ENCODE measurements around the gene PPP2R2D. TPM values are rescaled to one million over a fixed set of nuclear protein-coding genes. Genes with fewer than 3 reads are reported as not detected.
"Not testable (repeated sequence)": the region's sequence is repeated elsewhere in the genome, so short reads cannot be mapped to it uniquely, and the experiment has no call there.

The PPP2R2D gene
- polyA plus RNA-seq, 1 donor (not counting 4 experiments of a cell fraction or from before 2014, with no cell fraction given), result 49.1 TPM

DNA sequence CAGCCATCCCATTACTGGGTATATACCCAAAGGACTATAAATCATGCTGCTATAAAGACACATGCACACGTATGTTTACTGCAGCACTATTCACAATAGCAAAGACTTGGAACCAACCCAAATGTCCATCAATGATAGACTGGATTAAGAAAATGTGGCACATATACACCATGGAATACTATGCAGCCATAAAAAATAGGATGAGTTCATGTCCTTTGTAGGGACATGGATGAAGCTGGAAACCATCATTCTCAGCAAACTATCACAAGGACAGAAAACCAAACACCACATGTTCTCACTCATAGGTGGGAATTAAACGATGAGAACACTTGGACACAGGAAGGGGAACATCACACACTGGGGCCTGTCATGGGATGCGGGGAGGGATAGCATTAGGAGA lies 87.0 kb downstream of the PPP2R2D start:
- not testable (repeated sequence) for FAIRE-seq

DNA sequence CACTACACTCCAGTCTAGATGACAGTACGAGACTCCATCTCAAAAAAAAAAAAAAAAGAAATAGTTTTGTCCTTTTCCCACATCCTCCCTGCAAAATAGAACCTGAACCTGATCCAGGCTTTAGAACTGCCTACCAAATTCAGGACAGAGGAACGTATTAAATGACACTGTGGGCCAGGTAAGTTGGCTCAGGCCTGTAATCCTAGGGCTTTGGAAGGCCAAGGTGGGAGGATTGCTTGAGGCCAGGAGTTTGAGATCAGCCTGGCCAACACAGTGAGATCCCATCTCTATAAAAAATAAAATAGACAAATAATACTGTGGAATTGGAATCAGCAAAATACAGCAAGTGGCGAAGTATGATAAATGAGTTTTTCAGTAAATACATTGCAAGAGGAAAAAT lies 90.9 kb downstream of the PPP2R2D start:
- Histone ChIP-seq H2AFZ (ENCODE audit: control insufficient read depth, low read length) (no peak overlapping the region), H3K9me1 (ENCODE audit: control insufficient read depth, extremely low read depth, insufficient read depth, low read length) (no peaks in the 10 kb centered on the region), H3K4me3 (ENCODE audit: control insufficient read depth in 2 of 3, extremely low read depth in 1 of 3, insufficient read depth in 2 of 3, low read depth in 1 of 3, low read length in 3 of 3) (no peak overlapping the region), H4K20me1 (ENCODE audit: control insufficient read depth, extremely low read depth, insufficient read depth, low read length) (no peaks in the 10 kb centered on the region), H3K27me3 (ENCODE audit: control insufficient read depth, extremely low read depth, insufficient read depth, low read length) (no peaks in the 10 kb centered on the region), H3K27ac (ENCODE audit: control insufficient read depth, insufficient read depth, low read length) (no peak overlapping the region), H3K4me1 (ENCODE audit: control insufficient read depth, extremely low read depth, insufficient read depth, low read length) (no peaks in the 10 kb centered on the region), H3K79me2 (ENCODE audit: control insufficient read depth, insufficient read depth, low read length) (no peaks in the 10 kb centered on the region), H3K36me3 (ENCODE audit: control insufficient read depth in 2 of 2, extremely low read depth in 1 of 2, insufficient read depth in 2 of 2, low read length in 2 of 2) (no peaks in the 10 kb centered on the region), H3K4me2 (ENCODE audit: control insufficient read depth, extremely low read depth, insufficient read depth, low read depth, low read length) (no peak overlapping the region), H3K9ac (ENCODE audit: control insufficient read depth, extremely low read depth, insufficient read depth, low read length) (no peak overlapping the region), H3K9me3 (ENCODE audit: control insufficient read depth, low read depth, low read length) (no peaks in the 10 kb centered on the region)
- dilution Hi-C loops (cut with MboI; ENCODE audit: extremely low pct_ligation_motif_present, low sequenced_read_pairs), result no loop called here
- TF ChIP-seq, protein P1, sequence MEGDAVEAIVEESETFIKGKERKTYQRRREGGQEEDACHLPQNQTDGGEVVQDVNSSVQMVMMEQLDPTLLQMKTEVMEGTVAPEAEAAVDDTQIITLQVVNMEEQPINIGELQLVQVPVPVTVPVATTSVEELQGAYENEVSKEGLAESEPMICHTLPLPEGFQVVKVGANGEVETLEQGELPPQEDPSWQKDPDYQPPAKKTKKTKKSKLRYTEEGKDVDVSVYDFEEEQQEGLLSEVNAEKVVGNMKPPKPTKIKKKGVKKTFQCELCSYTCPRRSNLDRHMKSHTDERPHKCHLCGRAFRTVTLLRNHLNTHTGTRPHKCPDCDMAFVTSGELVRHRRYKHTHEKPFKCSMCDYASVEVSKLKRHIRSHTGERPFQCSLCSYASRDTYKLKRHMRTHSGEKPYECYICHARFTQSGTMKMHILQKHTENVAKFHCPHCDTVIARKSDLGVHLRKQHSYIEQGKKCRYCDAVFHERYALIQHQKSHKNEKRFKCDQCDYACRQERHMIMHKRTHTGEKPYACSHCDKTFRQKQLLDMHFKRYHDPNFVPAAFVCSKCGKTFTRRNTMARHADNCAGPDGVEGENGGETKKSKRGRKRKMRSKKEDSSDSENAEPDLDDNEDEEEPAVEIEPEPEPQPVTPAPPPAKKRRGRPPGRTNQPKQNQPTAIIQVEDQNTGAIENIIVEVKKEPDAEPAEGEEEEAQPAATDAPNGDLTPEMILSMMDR (optimal IDR thresholded peaks at IDR 0.05 in 1 of 3, IDR thresholded peaks at IDR 0.05 in 1 of 3, conservative IDR thresholded peaks at IDR 0.05 in 1 of 3; ENCODE audit: extremely low read depth in 1 of 3, insufficient read depth in 2 of 3, low read length in 3 of 3), result no peak
- no peak for TF ChIP-seq EZH2 (IDR thresholded peaks at IDR 0.05; ENCODE audit: low read length)
- DNase-seq (ENCODE audit: low read depth, low spot score) (no peak), FAIRE-seq (no peak)

More for the DNA sequence above, 87.0 kb downstream of the PPP2R2D start:
- H3K36me3 ChIP-seq (ENCODE audit: control insufficient read depth in 2 of 2, extremely low read depth in 1 of 2, insufficient read depth in 2 of 2, low read length in 2 of 2); H3K27me3 ChIP-seq (ENCODE audit: control insufficient read depth, extremely low read depth, insufficient read depth, low read length); dilution Hi-C loops (cut with MboI; ENCODE audit: extremely low pct_ligation_motif_present, low sequenced_read_pairs); H3K9me1 ChIP-seq (ENCODE audit: control insufficient read depth, extremely low read depth, insufficient read depth, low read length); DNase-seq (ENCODE audit: low read depth, low spot score); H3K9ac ChIP-seq (ENCODE audit: control insufficient read depth, extremely low read depth, insufficient read depth, low read length); H3K79me2 ChIP-seq (ENCODE audit: control insufficient read depth, insufficient read depth, low read length); H4K20me1 ChIP-seq (ENCODE audit: control insufficient read depth, extremely low read depth, insufficient read depth, low read length); H3K9me3 ChIP-seq (ENCODE audit: control insufficient read depth, low read depth, low read length); H3K27ac ChIP-seq (ENCODE audit: control insufficient read depth, insufficient read depth, low read length); H2AFZ ChIP-seq (ENCODE audit: control insufficient read depth, low read length); H3K4me2 ChIP-seq (ENCODE audit: control insufficient read depth, extremely low read depth, insufficient read depth, low read depth, low read length); H3K4me1 ChIP-seq (ENCODE audit: control insufficient read depth, extremely low read depth, insufficient read depth, low read length); H3K4me3 ChIP-seq (ENCODE audit: control insufficient read depth in 2 of 3, extremely low read depth in 1 of 3, insufficient read depth in 2 of 3, low read depth in 1 of 3, low read length in 3 of 3): not testable (repeated sequence)

DNA sequence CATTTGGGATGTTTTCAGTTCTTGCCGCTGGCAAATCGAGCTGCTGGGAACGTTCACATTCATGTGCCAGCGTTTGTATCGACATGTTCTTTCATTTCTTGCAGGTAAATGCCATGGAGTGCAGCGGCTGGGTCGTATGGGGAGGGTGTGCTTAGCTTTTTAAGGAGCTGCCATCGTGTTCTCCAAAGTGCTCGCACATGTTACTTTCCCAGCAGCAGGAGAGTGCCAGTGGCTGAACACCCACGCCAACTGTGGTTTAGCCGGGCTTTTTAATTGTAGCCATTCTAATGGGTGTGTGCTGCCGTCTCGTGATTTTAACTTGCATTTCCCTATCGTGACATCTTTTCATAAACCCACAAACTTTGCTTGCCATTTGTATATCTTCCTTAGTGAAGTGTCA lies 92.5 kb downstream of the PPP2R2D start:
- dilution Hi-C loops (cut with MboI; ENCODE audit: extremely low pct_ligation_motif_present, low sequenced_read_pairs), result no loop called here
- Histone ChIP-seq H3K4me1 (ENCODE audit: control insufficient read depth, extremely low read depth, insufficient read depth, low read length) (peaks cover 6% of the 10 kb centered on the region), H2AFZ (ENCODE audit: control insufficient read depth, low read length) (no peak overlapping the region), H3K27ac (ENCODE audit: control insufficient read depth, insufficient read depth, low read length) (no peak overlapping the region), H3K9me1 (ENCODE audit: control insufficient read depth, extremely low read depth, insufficient read depth, low read length) (no peaks in the 10 kb centered on the region), H3K4me3 (ENCODE audit: control insufficient read depth in 2 of 3, extremely low read depth in 1 of 3, insufficient read depth in 2 of 3, low read depth in 1 of 3, low read length in 3 of 3) (no peak overlapping the region), H3K36me3 (ENCODE audit: control insufficient read depth in 2 of 2, extremely low read depth in 1 of 2, insufficient read depth in 2 of 2, low read length in 2 of 2) (no peaks in the 10 kb centered on the region), H3K79me2 (ENCODE audit: control insufficient read depth, insufficient read depth, low read length) (no peaks in the 10 kb centered on the region), H3K9ac (ENCODE audit: control insufficient read depth, extremely low read depth, insufficient read depth, low read length) (no peak overlapping the region), H3K4me2 (ENCODE audit: control insufficient read depth, extremely low read depth, insufficient read depth, low read depth, low read length) (no peak overlapping the region), H3K9me3 (ENCODE audit: control insufficient read depth, low read depth, low read length) (no peaks in the 10 kb centered on the region), H4K20me1 (ENCODE audit: control insufficient read depth, extremely low read depth, insufficient read depth, low read length) (no peaks in the 10 kb centered on the region), H3K27me3 (ENCODE audit: control insufficient read depth, extremely low read depth, insufficient read depth, low read length) (no peaks in the 10 kb centered on the region)
- DNase-seq (ENCODE audit: low read depth, low spot score), result no peak
- no peak for FAIRE-seq
- TF ChIP-seq, protein P1 (optimal IDR thresholded peaks at IDR 0.05 in 1 of 3, IDR thresholded peaks at IDR 0.05 in 1 of 3, conservative IDR thresholded peaks at IDR 0.05 in 1 of 3; ENCODE audit: extremely low read depth in 1 of 3, insufficient read depth in 2 of 3, low read length in 3 of 3), result no peak

Measured in keratinocyte (primary cell).